Testis (tissue), 2 donors: ENCODE measurements around the gene CACNA1E.

Experiments
- POLR2A ChIP-seq: fragments of 450-650 bp; IDR thresholded peaks from one replicate; pipeline ENCODE4 v1.6.1; 2017; ENCODE audit warnings: antibody characterized with exemption, mild to moderate bottlenecking, moderate library complexity
- TF ChIP-seq, protein P1 (sequence below), 3 experiments: fragments of 450-650 bp in 2 of 3; fragments of 200-600 bp in 1 of 3; sonication (generic) in 1 of 3; IDR thresholded peaks; one replicate each; pipeline ENCODE4 v1.5.1; 2016 to 2019; ENCODE audit warnings: antibody characterized with exemption in 3 of 3, mild to moderate bottlenecking in 2 of 3, moderate library complexity in 1 of 3

DNA sequence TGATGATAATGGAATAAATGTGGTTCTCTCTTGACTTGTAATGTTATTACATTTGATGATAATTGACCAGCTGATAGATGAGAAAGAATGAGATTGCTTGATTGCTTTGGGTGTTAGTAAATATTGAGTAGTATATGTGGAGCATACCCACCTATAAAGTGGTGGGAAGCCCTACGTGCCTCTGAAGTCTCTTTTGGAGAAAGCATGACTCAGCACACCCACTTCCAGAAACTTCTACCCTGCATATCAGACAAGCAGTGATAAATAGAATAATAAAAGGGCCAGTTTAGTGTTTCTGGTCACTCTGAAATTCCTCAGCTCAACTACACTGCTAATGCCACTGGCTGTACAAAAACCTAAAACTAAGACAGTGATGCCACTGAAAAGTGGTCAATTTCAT is 289.4 kb downstream of the CACNA1E start:
- TF ChIP-seq, protein P1, sequence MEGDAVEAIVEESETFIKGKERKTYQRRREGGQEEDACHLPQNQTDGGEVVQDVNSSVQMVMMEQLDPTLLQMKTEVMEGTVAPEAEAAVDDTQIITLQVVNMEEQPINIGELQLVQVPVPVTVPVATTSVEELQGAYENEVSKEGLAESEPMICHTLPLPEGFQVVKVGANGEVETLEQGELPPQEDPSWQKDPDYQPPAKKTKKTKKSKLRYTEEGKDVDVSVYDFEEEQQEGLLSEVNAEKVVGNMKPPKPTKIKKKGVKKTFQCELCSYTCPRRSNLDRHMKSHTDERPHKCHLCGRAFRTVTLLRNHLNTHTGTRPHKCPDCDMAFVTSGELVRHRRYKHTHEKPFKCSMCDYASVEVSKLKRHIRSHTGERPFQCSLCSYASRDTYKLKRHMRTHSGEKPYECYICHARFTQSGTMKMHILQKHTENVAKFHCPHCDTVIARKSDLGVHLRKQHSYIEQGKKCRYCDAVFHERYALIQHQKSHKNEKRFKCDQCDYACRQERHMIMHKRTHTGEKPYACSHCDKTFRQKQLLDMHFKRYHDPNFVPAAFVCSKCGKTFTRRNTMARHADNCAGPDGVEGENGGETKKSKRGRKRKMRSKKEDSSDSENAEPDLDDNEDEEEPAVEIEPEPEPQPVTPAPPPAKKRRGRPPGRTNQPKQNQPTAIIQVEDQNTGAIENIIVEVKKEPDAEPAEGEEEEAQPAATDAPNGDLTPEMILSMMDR (IDR thresholded peaks at IDR 0.05): no peak
- TF ChIP-seq POLR2A: no peak
